Activated T-helper 1 cell treated with anti-CD3 and anti-CD28 coated beads, Interleukin-12 subunit alpha, Interleukin-12 subunit beta, Interleukin-2, Interleukin-4 antibody, amounts not matched to agents 30 ng/mL and 10 ng/mL and 1 ng/mL, durations not matched to agents 14 hours and 24 hours and 36 hours (primary cell): ENCODE data around the gene SERPINB6. TPM values are rescaled to one million over a fixed set of nuclear protein-coding genes. Genes with fewer than 3 reads are reported as not detected.

Experiments used
- DNase-seq: peaks from one replicate; pipeline ENCODE4 v3.0.0; 2021; ENCODE audit warnings: low spot score
- H3K27ac Mint-ChIP-seq: one replicate; pipeline ENCODE4 v1.8.0; 2021; ENCODE audit warnings: mild to moderate bottlenecking, mixed read lengths
- H3K27me3 Mint-ChIP-seq: one replicate; pipeline ENCODE4 v1.8.0; 2022; ENCODE audit warnings: mild to moderate bottlenecking, moderate library complexity, mixed read lengths; ENCODE audit not compliant: insufficient read depth
- H3K36me3 Mint-ChIP-seq: one replicate; pipeline ENCODE4 v1.8.0; 2021; ENCODE audit warnings: low read depth, mixed read lengths
- H3K4me1 Mint-ChIP-seq: one replicate; pipeline ENCODE4 v1.8.0; 2021; ENCODE audit warnings: low read depth, mixed read lengths
- H3K4me3 Mint-ChIP-seq: one replicate; pipeline ENCODE4 v1.8.0; 2021; ENCODE audit warnings: mild to moderate bottlenecking, moderate library complexity, mixed read lengths
- H3K9me3 Mint-ChIP-seq: one replicate; pipeline ENCODE4 v1.8.0; 2021; ENCODE audit warnings: mixed read lengths
- intact Hi-C: fragments of 100-400 bp; cut with micrococcal nuclease; formaldehyde crosslinking; loops from one replicate; pipeline ENCODE4 v1.15.1; 2024
- total RNA-seq: library from RNA; stranded (reverse); gene quantifications from 2 replicates; pipeline ENCODE4 v1.2.3, GENCODE V29; 2022

SERPINB6 gene
- total RNA-seq, 1 donor from 2014 or later: 34.9 TPM

DNA sequence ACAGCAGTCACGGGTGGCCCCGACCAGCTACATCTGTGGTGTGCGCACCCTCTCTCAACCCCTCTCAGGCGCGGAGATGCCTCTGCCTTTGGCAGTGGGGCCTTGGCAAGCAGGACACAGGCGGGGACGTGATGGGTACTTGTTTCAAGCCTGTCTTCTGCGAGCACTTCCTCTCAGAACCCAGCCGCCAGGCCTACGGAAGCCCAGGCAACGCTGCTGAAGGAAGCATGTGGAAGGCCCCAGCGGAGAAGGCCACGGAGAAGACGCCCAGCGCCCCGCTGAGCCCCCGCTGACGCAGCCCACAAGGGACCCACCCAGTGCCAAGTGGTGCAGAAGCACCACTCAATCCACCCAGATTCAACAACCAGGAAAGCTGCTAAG, 13.0 kb downstream of the SERPINB6 start:
- intact Hi-C loops: no loop called here
- Mint-ChIP-seq H3K4me3 (no peak overlapping the region), H3K4me1 (no peaks in the 10 kb centered on the region), H3K9me3 (no peaks in the 10 kb centered on the region), H3K27ac (no peak overlapping the region), H3K36me3 (peaks cover 5% of the 10 kb centered on the region), H3K27me3 (peaks cover 9% of the 10 kb centered on the region)
- no peak for DNase-seq

DNA sequence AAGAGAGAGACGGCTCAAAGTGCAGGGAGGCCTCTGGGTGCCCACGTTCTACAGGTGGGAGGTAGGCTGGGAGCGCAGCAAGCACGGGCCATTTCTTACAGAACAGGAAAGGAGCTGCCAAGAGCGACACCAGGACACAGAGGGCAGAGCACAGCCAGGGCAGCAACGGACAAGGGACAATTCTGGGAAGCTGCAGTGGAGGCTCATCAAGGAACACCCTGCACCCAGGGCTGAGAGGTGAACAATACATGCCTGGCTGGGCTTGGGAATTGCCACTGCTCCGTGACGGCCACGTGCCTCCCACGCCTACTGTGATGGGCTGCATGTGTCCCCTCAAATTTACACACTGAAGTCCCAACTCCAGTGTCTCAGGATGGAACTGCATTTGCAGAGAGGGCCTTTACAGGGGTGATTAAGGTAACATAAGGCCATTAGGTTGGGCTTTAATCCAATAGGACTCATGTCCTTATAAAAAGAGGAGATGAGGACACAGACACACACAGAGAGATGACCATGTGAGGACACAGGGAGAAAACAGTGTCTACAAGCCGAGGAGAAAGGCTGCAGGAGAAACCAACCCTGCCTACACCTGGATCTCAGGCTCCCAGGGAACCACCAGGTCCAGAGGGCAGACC, 13.6 kb downstream of the SERPINB6 start:
- DNase-seq: no peak
- peaks cover 7% of the 10 kb centered on the region for H3K27me3 Mint-ChIP-seq
- peaks cover 8% of the 10 kb centered on the region for H3K36me3 Mint-ChIP-seq
- H3K9me3 Mint-ChIP-seq: no peaks in the 10 kb centered on the region
- no peaks in the 10 kb centered on the region for H3K4me1 Mint-ChIP-seq
- intact Hi-C loops: no loop called here
- no peak overlapping the region for H3K4me3 Mint-ChIP-seq
- H3K27ac Mint-ChIP-seq: no peak overlapping the region

DNA sequence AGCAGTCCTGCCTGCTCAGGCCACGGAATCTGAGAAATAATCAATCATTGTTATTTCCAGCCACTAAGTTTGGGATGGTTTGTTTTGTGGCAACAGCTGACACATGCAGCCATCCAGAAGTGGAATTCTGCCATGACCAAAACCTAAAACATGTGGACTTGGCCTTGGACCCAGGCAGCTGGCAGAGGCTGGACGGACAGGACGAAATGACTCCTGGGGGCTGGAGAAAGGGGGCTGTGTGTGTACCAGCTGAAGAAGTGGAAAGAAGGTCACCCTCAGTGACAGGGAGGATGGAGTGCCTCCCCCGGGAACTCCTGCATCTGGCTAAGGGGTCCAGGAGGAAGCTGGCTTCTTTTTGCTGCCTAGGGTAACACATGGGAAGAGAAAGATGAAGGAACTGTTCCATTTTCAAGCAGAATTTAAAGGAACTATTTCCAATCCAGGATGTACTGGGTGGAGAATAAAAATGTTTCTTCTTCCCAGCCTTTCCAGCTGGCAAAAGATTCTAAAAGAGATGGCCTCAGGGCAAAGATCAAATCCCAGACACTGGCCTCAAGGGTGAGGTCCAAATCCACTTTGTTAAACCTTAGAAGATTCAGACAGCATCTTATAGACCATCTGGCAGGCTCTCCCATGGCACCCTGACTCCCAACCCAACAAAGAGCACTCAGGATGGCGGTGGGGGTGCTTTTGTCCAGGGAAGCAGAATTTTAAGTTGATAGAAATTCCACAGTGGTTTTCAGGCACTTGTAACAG, 14.3 kb downstream of the SERPINB6 start:
- intact Hi-C loops: no loop called here
- DNase-seq: no peak
- H3K36me3 Mint-ChIP-seq: peaks cover 8% of the 10 kb centered on the region
- H3K27ac Mint-ChIP-seq: no peak overlapping the region
- H3K4me3 Mint-ChIP-seq: no peak overlapping the region
- no peaks in the 10 kb centered on the region for H3K9me3 Mint-ChIP-seq
- peaks cover 1% of the 10 kb centered on the region for H3K27me3 Mint-ChIP-seq
- peaks cover 5% of the 10 kb centered on the region for H3K4me1 Mint-ChIP-seq

DNA sequence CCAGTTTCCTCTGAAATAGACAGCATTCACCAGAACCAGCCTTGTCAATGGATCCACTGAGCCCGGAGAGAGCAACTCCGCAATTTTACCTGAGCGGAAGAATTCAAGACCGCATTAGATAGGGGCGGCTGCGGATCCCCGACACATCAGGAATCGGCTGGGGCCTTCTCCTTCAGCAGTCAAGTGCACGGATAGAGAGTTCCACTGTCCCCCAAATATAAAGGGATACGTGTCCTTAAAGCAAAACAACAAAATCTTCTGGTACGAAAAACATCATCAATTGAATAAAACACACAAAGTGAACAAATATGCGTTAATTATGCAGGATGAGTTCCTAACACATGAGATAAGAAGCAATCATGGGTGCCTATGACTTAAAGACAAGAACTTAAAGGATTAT, 18.3 kb downstream of the SERPINB6 start:
- H3K9me3 Mint-ChIP-seq: no peaks in the 10 kb centered on the region

DNA sequence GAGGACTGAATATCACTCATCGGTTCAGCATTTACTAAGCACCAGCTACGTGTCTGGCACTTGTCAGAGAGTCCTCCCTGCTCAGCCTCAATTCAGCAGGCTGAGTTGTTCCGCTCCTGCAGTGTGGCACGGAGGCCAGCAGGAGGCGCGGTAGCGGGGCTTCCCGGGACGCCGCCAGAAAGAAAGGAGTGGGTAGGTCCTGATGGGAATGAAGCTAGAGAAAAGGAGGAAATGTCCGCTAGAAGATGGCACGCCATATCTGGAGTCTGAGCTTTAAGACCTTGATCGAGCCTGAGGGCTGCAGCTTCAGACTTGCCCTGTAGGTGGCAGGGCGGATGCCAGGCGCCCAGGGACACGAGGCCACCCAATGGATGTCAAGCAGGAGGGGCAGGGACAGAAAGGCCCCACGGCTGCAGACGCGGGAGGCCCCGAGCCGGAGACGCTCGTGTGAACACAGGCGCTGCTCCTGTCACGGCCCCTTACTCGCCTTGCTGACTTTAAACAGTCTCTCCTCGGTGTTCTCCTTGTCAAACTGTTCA, 18.7 kb downstream of the SERPINB6 start:
- Mint-ChIP-seq H3K36me3 (peaks cover 16% of the 10 kb centered on the region), H3K9me3 (no peaks in the 10 kb centered on the region), H3K4me1 (peaks cover 14% of the 10 kb centered on the region), H3K27me3 (peaks cover 13% of the 10 kb centered on the region), H3K4me3 (peak overlapping the region; percentile 4), H3K27ac (no peak overlapping the region)
- DNase-seq: peak; percentile 36
- intact Hi-C loops: loop anchor here (1.0 to 2.0 kb wide), 3 partner anchors 12 to 37 kb away; partner anchors contain the start of gene SERPINB6

More for the DNA sequence above, 18.3 kb downstream of the SERPINB6 start:
- Mint-ChIP-seq H3K27me3 (peaks cover 11% of the 10 kb centered on the region), H3K4me3 (no peak overlapping the region), H3K36me3 (peaks cover 13% of the 10 kb centered on the region), H3K27ac (no peak overlapping the region), H3K4me1 (peaks cover 13% of the 10 kb centered on the region)
- no peak for DNase-seq
- intact Hi-C loops: loop anchor here (2.0 kb wide), 1 partner anchor 18 kb away; the partner anchor contains the start of gene SERPINB6

DNA sequence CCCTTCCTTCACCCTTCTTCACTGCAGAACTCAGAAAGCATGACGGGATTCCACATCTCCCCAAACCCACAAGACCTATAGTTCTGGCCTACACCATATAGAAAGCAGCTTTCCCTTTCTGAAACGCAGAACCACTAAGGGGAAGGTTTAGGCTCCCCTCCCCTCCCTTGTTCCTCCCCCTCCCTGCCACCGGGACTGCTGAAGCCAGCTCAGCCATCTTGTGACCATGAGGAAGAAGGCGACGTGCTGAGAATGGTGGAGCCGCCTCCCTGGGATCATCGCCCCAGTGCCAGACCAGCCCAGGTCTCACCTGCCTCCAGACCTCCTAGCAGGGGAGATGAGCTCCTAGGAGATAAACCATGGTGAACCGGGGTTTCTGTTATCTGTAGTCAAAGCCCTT, 19.6 kb downstream of the SERPINB6 start:
- no peak overlapping the region for H3K4me3 Mint-ChIP-seq

DNA sequence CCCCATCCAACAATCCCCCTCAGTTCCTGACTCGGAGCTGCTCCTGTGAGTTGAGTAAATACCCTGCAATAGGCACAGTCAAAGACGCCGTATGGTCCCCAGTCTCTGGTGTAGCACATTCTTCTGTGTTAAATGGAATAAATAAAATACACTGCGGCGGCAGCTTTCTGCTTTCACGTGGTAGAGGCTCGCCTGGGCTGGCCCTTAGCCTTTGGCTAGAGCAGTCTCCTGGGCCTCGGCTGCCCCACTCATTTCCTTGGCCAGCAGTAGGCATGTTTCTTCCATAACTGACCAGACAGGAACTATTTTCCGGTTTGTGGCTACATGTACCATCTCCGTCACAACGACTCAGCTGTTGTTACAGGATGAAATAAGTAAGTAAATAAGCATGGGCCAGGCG, 20.7 kb downstream of the SERPINB6 start:
- no peaks in the 10 kb centered on the region for H3K9me3 Mint-ChIP-seq
- H3K4me3 Mint-ChIP-seq: no peak overlapping the region
- H3K27ac Mint-ChIP-seq: no peak overlapping the region
- peaks cover 16% of the 10 kb centered on the region for H3K36me3 Mint-ChIP-seq
- no peak for DNase-seq
- intact Hi-C loops: no loop called here
- H3K27me3 Mint-ChIP-seq: peaks cover 13% of the 10 kb centered on the region
- peaks cover 21% of the 10 kb centered on the region for H3K4me1 Mint-ChIP-seq

More for the DNA sequence above, 19.6 kb downstream of the SERPINB6 start:
- peaks cover 16% of the 10 kb centered on the region for H3K36me3 Mint-ChIP-seq
- peaks cover 13% of the 10 kb centered on the region for H3K27me3 Mint-ChIP-seq
- peaks cover 21% of the 10 kb centered on the region for H3K4me1 Mint-ChIP-seq
- intact Hi-C loops: loop anchor here (1.0 to 2.0 kb wide), 3 partner anchors 11 to 38 kb away; partner anchors contain the start of gene SERPINB6
- H3K27ac Mint-ChIP-seq: no peak overlapping the region
- DNase-seq: no peak
- no peaks in the 10 kb centered on the region for H3K9me3 Mint-ChIP-seq

DNA sequence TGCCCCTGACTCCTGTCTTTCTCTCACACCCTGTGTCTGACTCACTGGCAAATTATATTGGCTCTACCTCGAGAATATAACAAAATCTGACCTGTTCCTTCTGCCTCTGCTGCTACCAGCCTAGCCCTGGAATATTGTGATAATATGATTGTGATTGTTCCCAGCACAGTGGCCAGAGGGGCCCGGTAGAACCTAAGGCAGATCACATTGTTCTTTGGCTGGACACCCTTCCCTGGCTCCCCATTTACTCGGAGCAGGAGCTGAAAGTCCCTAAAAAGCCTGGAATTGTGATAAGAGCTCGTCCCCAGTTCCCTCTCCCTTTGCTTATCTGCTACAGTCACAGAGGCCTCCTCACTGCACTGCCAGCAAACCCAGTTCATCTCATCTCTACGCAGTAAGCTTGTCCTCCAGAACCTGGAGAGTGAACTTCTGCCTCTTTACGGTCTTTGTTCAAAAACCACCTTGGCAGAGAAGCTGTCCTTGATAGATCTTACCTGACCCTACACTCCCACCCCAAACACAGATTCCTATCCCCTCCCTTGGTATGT, 21.8 kb downstream of the SERPINB6 start:
- peaks cover 13% of the 10 kb centered on the region for H3K27me3 Mint-ChIP-seq
- peaks cover 21% of the 10 kb centered on the region for H3K4me1 Mint-ChIP-seq
- no peak for DNase-seq
- H3K27ac Mint-ChIP-seq: no peak overlapping the region
- H3K36me3 Mint-ChIP-seq: peaks cover 16% of the 10 kb centered on the region
- H3K4me3 Mint-ChIP-seq: no peak overlapping the region
- no peaks in the 10 kb centered on the region for H3K9me3 Mint-ChIP-seq
- intact Hi-C loops: no loop called here

DNA sequence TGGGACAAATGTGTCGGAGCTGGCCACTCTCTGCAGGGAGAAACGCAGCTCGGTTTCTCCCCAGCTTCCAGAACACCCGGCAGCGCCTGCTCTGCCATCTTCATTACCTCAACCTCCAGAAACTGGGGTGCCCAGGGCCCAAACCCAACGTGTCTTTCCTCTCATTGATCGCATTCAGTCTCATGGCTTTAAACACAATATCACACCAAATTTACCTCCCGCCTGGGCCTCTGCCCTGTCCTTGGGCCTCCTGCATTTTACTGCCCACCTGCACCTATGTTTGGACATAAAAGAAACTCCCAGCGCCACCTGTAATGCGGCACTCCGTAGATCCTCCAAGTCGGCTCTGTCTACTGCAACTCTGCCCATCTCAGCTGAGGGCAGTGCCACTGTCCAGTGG, 22.2 kb downstream of the SERPINB6 start:
- H3K9me3 Mint-ChIP-seq: no peaks in the 10 kb centered on the region
- DNase-seq: no peak
- peaks cover 21% of the 10 kb centered on the region for H3K4me1 Mint-ChIP-seq
- peaks cover 15% of the 10 kb centered on the region for H3K27me3 Mint-ChIP-seq
- H3K27ac Mint-ChIP-seq: no peak overlapping the region
- intact Hi-C loops: no loop called here
- no peak overlapping the region for H3K4me3 Mint-ChIP-seq
- H3K36me3 Mint-ChIP-seq: peaks cover 15% of the 10 kb centered on the region

DNA sequence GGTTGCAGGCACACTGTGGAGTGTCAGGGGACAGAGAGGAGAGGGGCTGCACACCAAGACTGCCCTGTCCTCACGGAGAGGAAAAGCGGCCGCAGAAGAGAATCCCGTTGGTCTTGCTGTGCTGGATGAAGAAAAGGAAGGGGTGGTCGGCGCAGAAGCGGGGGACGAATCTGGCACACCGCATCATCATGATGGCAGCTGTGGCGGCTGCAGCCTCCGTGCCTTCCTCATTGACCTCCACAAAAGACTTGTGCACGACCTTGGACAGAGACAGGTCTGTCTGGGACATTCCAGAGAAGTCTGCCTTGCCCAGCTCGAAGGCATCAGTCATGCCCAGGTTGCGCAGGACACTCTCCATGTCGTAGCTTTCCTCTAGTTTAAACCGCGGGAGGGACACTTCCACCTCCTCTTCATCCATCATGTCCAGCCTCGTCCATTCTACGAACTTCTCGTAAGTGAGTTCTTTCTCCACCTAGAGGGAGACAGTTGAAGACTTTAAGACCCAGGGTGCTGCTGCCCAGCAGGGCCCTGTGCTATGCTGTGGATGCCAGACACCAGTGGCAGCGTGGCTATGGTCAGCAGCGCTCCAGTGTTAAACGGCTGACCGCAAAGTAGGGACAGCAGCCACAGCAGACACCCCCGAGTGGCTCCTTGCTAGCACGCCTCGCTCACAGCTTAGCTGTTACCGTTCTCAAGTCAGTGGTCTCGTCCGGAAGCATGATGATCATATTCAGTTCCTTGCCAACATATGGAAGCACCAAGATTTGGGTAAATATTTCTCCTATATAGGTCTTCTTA, 22.9 kb downstream of the SERPINB6 start:
- H3K27ac Mint-ChIP-seq: no peak overlapping the region
- peaks cover 22% of the 10 kb centered on the region for H3K4me1 Mint-ChIP-seq
- H3K36me3 Mint-ChIP-seq: peaks cover 14% of the 10 kb centered on the region
- H3K27me3 Mint-ChIP-seq: peaks cover 21% of the 10 kb centered on the region
- intact Hi-C loops: no loop called here
- H3K9me3 Mint-ChIP-seq: no peaks in the 10 kb centered on the region
- no peak for DNase-seq
- no peak overlapping the region for H3K4me3 Mint-ChIP-seq

DNA sequence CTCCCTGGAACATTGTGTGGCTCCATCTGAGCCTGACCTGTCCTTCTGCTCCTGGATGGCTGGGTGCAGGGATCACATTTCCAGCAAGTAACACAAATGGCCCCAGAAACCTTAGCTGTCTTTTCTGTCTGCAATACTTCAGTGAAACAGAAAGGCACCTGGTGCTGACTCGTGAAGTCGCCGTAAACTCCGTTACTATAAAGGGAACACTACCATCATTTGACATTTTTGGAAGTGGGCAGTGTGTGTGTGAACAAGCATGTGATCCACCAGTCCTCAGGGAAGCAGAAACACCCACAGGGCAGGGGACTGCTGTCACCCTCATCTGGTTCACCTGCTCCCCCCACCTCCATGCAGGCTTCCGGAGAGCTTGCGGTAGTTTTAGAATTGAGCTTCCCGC, 23.9 kb downstream of the SERPINB6 start:
- H3K9me3 Mint-ChIP-seq: no peaks in the 10 kb centered on the region
- peaks cover 13% of the 10 kb centered on the region for H3K36me3 Mint-ChIP-seq
- peaks cover 26% of the 10 kb centered on the region for H3K27me3 Mint-ChIP-seq
- intact Hi-C loops: no loop called here
- peaks cover 30% of the 10 kb centered on the region for H3K4me1 Mint-ChIP-seq
- no peak overlapping the region for H3K4me3 Mint-ChIP-seq
- H3K27ac Mint-ChIP-seq: no peak overlapping the region
- DNase-seq: no peak

DNA sequence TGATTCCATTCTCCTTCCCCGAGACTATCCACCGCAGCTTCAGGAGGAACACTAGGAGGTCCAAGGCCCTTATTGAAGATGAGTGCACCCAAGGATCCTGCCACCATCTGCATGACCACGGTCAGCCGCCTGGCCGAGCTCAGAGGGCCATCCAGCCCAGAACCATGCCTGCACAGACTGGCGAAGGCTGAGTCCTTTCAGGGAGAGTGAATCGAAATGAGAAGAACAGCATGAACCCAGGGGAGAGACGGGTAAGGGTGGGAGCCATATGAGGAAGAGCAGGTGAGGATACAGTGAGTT, 26.3 kb downstream of the SERPINB6 start:
- Mint-ChIP-seq H3K4me3 (no peak overlapping the region), H3K27me3 (peaks cover 26% of the 10 kb centered on the region), H3K9me3 (peaks cover 3% of the 10 kb centered on the region), H3K27ac (no peak overlapping the region), H3K36me3 (peaks cover 13% of the 10 kb centered on the region), H3K4me1 (peaks cover 36% of the 10 kb centered on the region)
- DNase-seq: no peak
- intact Hi-C loops: no loop called here
